GM12801 (cell line): ENCODE results near the gene CLCF1.

ENCODE experiments used
- TF ChIP-seq, protein P1 (sequence below): IDR thresholded peaks from one replicate; pipeline ENCODE4 v1.5.1; 2011; ENCODE audit warnings: control low read depth; ENCODE audit not compliant: insufficient read length; ENCODE audit errors: extremely low read depth

CLCF1 gene

DNA sequence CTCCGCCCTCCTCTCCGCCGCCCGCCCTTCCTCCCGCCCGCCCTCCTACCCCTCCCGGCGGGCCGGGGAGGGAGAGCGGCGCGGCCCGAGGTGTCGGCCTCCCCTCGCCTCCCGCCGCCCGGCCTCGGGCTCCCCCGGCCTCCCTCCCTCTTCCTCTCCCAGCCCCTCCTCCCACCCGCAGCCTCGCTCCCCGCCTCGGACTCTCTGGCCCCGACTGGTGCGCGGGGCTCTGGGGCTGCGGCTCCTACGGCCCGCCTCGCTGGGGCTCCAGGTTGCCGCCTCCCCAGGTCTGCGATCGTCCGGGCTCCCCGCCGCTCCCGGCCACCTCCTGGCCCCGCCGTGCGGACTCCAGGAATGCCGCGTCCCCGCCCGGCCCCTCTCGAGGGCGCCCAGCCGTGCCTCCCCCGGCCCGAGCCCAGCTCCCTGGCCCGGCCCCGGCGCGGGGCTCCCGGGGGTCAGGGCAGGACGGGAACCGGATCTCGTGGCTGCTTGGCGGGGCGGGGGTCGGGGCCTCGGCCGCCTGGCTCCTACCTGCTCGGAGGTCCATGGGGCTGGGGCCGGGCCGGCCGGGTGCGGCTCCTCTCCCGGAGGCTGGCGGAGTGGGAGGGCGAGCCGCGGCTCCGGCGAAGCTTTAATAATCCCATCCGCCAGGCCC, at the start of gene CLCF1:
Gene CLCF1, minus strand, starts transcription at position 606 of the 655 bp plus-strand sequence. Its CDS starts 59 bp downstream, at position 547.
- TF ChIP-seq, protein P1, sequence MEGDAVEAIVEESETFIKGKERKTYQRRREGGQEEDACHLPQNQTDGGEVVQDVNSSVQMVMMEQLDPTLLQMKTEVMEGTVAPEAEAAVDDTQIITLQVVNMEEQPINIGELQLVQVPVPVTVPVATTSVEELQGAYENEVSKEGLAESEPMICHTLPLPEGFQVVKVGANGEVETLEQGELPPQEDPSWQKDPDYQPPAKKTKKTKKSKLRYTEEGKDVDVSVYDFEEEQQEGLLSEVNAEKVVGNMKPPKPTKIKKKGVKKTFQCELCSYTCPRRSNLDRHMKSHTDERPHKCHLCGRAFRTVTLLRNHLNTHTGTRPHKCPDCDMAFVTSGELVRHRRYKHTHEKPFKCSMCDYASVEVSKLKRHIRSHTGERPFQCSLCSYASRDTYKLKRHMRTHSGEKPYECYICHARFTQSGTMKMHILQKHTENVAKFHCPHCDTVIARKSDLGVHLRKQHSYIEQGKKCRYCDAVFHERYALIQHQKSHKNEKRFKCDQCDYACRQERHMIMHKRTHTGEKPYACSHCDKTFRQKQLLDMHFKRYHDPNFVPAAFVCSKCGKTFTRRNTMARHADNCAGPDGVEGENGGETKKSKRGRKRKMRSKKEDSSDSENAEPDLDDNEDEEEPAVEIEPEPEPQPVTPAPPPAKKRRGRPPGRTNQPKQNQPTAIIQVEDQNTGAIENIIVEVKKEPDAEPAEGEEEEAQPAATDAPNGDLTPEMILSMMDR = no peak

DNA sequence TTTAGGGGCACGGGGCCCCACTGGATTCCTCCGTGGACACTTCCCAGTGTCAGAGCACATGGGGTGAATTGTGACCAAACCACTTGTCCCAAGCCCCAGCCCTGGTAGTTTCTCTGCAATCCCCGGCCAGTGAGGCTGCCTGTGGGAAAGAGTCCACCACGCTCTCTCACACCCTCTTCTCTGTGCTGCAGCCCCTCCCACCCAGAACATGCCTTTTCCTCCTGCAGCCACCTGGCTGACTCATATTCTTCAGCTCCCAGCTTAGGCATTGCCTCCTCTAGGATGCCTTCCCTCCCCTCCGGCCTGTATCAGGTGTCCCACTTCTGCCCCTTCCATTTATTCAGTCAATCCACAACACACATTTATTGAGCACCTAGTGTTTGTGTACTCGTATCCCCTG, 49.5 kb upstream of the CLCF1 start:
- TF ChIP-seq, protein P1 = no peak

DNA sequence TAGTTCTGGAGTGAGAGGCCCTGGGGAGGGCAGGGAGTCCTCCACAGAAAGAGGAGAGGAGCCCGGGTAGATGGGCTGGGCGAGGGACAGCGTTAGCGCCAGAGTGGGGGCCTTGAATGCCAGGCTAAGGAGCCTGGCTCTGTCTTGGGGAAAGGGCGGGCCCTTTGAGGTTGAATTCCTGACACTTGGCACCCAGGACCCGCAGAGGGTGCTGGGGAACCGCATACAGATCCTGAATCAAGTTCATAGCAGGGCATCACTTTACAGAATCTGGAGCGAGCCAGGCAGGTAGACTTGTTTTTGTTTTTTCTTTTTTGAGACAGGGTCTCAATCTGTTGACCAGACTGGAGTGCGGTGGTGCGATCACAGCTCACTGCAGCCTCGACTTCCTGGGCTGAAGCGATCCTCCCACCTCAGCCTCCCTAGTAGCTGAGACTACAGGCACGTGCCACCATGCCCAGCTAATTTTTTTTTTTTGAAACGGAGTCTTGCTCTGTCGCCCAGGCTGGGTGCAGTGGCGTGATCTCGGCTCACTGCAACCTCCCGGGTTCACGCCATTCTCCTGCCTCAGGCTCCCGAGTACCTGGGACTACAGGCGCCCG, 48.1 kb upstream of the CLCF1 start:
- TF ChIP-seq, protein P1 = no peak

DNA sequence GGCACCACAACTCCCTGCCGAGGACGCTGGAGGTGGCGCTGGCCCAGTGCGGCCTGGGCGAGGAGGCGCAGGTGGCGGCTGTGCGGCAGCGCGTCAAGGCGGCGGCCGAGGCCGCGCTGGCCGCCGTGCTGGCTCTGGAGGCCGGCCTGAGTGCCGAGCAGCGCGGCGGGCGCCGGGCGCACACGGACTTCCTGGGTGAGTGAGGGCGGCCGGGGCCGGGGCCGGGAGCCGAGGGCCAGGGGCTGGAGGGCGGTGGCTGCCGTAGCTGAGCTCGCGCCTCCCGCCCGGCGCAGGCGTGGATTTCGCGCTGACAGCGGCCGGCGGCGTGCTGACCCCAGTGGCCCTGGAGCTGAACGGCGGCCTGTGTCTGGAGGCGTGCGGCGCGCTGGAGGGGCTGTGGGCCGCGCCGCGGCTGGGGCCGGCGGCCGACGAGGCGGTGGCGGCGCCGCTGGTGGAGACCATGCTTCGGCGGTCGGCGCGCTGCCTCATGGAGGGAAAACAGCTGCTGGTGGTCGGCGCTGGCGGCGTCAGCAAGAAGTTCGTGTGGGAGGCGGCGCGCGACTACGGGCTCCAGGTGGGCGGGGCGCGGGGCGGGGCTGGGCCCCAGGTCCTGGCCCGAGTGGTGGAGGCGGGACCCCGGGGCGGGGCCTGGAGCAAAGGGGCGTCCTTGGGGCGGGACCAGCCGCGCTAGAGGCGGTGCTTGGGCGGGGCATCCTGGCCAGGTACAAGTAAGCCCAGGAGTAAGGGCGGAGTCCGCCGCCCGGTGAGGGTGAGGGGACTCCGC, 47.4 kb upstream of the CLCF1 start:
- TF ChIP-seq, protein P1 = no peak

DNA sequence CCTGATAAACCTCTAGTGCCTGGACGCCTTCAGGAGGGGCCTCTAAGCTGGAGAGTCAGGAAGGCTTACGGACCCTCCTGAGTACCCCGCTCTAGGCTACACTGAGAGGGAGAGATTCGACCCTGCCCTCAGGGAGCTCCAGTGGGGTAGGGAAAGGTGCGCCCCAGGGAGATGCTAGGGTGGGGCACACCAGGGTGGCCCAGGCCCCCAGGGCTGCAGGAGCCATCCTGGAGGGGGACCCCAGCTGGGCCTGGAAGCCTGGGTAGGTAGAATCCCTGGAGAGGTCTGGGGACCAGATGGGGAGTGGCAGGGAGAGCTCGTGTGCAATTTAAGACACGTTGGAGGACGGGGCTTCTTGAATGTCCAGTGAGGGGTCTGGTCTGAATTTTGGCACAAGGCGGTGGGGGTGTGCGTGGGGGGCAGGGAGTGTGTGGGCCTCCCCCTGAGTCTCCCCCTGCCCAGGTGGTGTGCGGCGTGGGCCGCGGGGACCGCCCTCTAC, 46.8 kb upstream of the CLCF1 start:
- TF ChIP-seq, protein P1 = no peak

DNA sequence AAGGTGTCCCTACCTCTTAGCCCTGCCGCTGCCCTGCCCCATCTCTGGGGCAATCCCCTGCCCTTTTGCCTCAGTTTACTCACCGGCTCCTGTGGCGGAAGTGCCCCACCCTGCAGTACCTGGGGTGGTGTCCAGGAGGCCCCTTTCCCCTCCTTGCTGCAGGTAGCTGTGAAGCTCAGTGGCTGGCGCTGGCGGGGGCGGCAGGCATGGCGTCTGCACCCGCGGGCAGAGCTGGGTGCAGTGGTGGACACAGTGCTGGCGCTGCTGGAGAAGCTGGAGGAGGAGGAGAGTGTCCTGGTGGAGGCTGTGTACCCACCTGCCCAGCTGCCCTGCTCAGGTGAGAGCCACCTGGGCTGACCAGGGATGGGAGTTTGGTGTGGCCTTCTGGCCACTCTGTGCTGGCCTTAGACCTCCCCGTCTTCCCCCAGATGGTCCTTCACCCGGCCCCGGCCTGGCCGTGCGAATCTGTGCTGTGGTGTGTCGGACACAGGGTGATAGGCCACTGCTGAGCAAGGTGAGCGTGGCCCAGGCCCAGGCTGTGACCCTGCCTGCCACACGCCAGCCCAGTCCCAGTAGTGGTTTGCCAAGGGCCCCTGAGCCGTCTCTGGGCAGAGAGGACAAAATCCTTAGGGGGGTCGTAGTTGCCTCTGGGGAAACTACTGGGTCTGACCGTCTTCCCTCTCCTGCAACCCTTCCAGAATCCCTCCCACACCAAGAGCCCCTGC, 46.1 kb upstream of the CLCF1 start:
- TF ChIP-seq, protein P1 = no peak
